Caco-2 (cell line): ENCODE data around the gene OPN1MW3. TPM values are rescaled to one million over a fixed set of nuclear protein-coding genes. Genes with fewer than 3 reads are reported as not detected.

Experiments used
- BruUV-seq: library from RNA; stranded (reverse); fragments of 400-500 nt; replicated peaks from 2 replicates; lab custom pipeline; 2021; lab: Mats Ljungman, UMichigan
- CTCF ChIA-PET: fragments of 300-600 bp; sonication (Branson Sonifier 250); formaldehyde crosslinking; loops from one replicate; lab custom pipeline; 2022; ENCODE audit warnings: antibody characterized with exemption; lab: Charles Lee
- POLR2A ChIA-PET: fragments of 300-600 bp; sonication (Branson Sonifier 250); formaldehyde crosslinking; loops from one replicate; lab custom pipeline; 2022; ENCODE audit warnings: antibody characterized with exemption; lab: Charles Lee
- DNase-seq, 2 experiments: peaks; one replicate each; pipeline versions ENCODE4 v3.0.0 to v3.0.0-alpha.2; 2020 to 2022
- H3K27me3 ChIP-seq: replicated peaks from 2 replicates; pipeline ENCODE4 v1.6.0; 2011; ENCODE audit warnings: low read length; ENCODE audit not compliant: control insufficient read depth, insufficient read depth
- H3K36me3 ChIP-seq: 2 replicates; pipeline ENCODE4 v1.5.1; 2011; ENCODE audit warnings: low read length; ENCODE audit not compliant: control insufficient read depth, insufficient read depth
- H3K4me1 ChIP-seq: fragments of 250-450 bp; sonication (Bioruptor Pico); 2 replicates; pipeline ENCODE4 v1.5.1; 2020; ENCODE audit warnings: mild to moderate bottlenecking
- H3K4me3 ChIP-seq: 2 replicates; pipeline ENCODE4 v1.5.1; 2011; ENCODE audit warnings: low read depth, mild to moderate bottlenecking, control low read depth, low read length
- H3K9me3 ChIP-seq: fragments of 250-450 bp; sonication (Bioruptor Pico); 2 replicates; pipeline ENCODE4 v1.5.1; 2020; ENCODE audit warnings: mild to moderate bottlenecking, moderate library complexity
- H3K27ac Mint-ChIP-seq: one replicate; pipeline ENCODE4 v1.8.0; 2022; ENCODE audit warnings: mixed read lengths; ENCODE audit not compliant: unreplicated experiment
- H3K27me3 Mint-ChIP-seq: one replicate; pipeline ENCODE4 v1.8.0; 2022; ENCODE audit warnings: mixed read lengths; ENCODE audit not compliant: insufficient read depth, unreplicated experiment
- H3K36me3 Mint-ChIP-seq: one replicate; pipeline ENCODE4 v1.8.0; 2022; ENCODE audit warnings: mild to moderate bottlenecking, mixed read lengths; ENCODE audit not compliant: insufficient read depth, unreplicated experiment
- H3K4me1 Mint-ChIP-seq: one replicate; pipeline ENCODE4 v1.8.0; 2022; ENCODE audit warnings: low read depth, mixed read lengths; ENCODE audit not compliant: unreplicated experiment
- H3K4me3 Mint-ChIP-seq: one replicate; pipeline ENCODE4 v1.8.0; 2022; ENCODE audit warnings: mild to moderate bottlenecking, moderate library complexity, mixed read lengths; ENCODE audit not compliant: unreplicated experiment
- H3K9me3 Mint-ChIP-seq: one replicate; pipeline ENCODE4 v1.8.0; 2022; ENCODE audit warnings: mixed read lengths; ENCODE audit not compliant: unreplicated experiment
- intact Hi-C: fragments of 100-400 bp; cut with micrococcal nuclease; formaldehyde crosslinking; loops from one replicate; pipeline ENCODE4 v1.10.0; 2022; ENCODE audit not compliant: unreplicated experiment
- total RNA-seq: library from RNA; stranded (reverse); gene quantifications from 2 replicates; pipeline ENCODE4 v1.2.3, GENCODE V29; 2022
- TF ChIP-seq, protein P1 (sequence below), 2 experiments: fragments of 200-600 bp in 1 of 2; IDR thresholded peaks; 1 replicate in 1 of 2; 2 replicates in 1 of 2; pipeline versions ENCODE4 v1.5.1 to v1.8.0; 2011 to 2022; ENCODE audit warnings: antibody characterized with exemption in 1 of 2, control low read depth in 1 of 2, inconsistent platforms in 1 of 2, low read depth in 1 of 2, low read length in 1 of 2, mild to moderate bottlenecking in 1 of 2, moderate library complexity in 1 of 2; ENCODE audit not compliant: insufficient read depth in 1 of 2, severe bottlenecking in 1 of 2, unreplicated experiment in 1 of 2

The OPN1MW3 gene
- total RNA-seq, 1 experiment from 2014 or later, result not detected

GRCh38 chrX:154312116-154312515 lies 54.7 kb downstream of the OPN1MW3 start:
- H3K4me3 Mint-ChIP-seq, result no peak overlapping the region
- H3K4me3 ChIP-seq, result no peak overlapping the region

GRCh38 chrX:154313147-154313546 lies 55.8 kb downstream of the OPN1MW3 start:
- Mint-ChIP-seq H3K36me3 (no peaks in the 10 kb centered on the region), H3K9me3 (no peaks in the 10 kb centered on the region), H3K27me3 (no peaks in the 10 kb centered on the region), H3K4me3 (no peak overlapping the region), H3K27ac (no peak overlapping the region), H3K4me1 (no peaks in the 10 kb centered on the region)
- no peaks in the 10 kb centered on the region for H3K9me3 ChIP-seq
- intact Hi-C loops, result no loop called here
- ChIA-PET POLR2A (no interaction called here), CTCF (no interaction called here)
- H3K36me3 ChIP-seq, result no peaks in the 10 kb centered on the region
- no peaks in the 10 kb centered on the region for H3K27me3 ChIP-seq
- TF ChIP-seq, protein P1, sequence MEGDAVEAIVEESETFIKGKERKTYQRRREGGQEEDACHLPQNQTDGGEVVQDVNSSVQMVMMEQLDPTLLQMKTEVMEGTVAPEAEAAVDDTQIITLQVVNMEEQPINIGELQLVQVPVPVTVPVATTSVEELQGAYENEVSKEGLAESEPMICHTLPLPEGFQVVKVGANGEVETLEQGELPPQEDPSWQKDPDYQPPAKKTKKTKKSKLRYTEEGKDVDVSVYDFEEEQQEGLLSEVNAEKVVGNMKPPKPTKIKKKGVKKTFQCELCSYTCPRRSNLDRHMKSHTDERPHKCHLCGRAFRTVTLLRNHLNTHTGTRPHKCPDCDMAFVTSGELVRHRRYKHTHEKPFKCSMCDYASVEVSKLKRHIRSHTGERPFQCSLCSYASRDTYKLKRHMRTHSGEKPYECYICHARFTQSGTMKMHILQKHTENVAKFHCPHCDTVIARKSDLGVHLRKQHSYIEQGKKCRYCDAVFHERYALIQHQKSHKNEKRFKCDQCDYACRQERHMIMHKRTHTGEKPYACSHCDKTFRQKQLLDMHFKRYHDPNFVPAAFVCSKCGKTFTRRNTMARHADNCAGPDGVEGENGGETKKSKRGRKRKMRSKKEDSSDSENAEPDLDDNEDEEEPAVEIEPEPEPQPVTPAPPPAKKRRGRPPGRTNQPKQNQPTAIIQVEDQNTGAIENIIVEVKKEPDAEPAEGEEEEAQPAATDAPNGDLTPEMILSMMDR (IDR thresholded peaks at IDR 0.05; ENCODE audit: insufficient read depth in 1 of 2, low read depth in 1 of 2, low read length in 1 of 2, severe bottlenecking in 1 of 2, unreplicated experiment in 1 of 2), result no peak
- DNase-seq, result no peak
- no peak overlapping the region for H3K4me3 ChIP-seq
- BruUV-seq, result no TSS peak
- no peaks in the 10 kb centered on the region for H3K4me1 ChIP-seq

More at GRCh38 chrX:154312116-154312515, 54.7 kb downstream of the OPN1MW3 start:
- no TSS peak for BruUV-seq
- Histone ChIP-seq H3K4me1 (no peaks in the 10 kb centered on the region), H3K36me3 (no peaks in the 10 kb centered on the region), H3K9me3 (no peaks in the 10 kb centered on the region), H3K27me3 (no peaks in the 10 kb centered on the region)
- POLR2A ChIA-PET, result no interaction called here
- TF ChIP-seq, protein P1 (IDR thresholded peaks at IDR 0.05; ENCODE audit: insufficient read depth in 1 of 2, low read depth in 1 of 2, low read length in 1 of 2, severe bottlenecking in 1 of 2, unreplicated experiment in 1 of 2), result no peak
- Mint-ChIP-seq H3K36me3 (no peaks in the 10 kb centered on the region), H3K27me3 (peaks cover 3% of the 10 kb centered on the region), H3K4me1 (no peaks in the 10 kb centered on the region), H3K27ac (no peak overlapping the region), H3K9me3 (no peaks in the 10 kb centered on the region)
- intact Hi-C loops, result no loop called here
- DNase-seq, result no peak
- CTCF ChIA-PET, result no interaction called here

DNA sequence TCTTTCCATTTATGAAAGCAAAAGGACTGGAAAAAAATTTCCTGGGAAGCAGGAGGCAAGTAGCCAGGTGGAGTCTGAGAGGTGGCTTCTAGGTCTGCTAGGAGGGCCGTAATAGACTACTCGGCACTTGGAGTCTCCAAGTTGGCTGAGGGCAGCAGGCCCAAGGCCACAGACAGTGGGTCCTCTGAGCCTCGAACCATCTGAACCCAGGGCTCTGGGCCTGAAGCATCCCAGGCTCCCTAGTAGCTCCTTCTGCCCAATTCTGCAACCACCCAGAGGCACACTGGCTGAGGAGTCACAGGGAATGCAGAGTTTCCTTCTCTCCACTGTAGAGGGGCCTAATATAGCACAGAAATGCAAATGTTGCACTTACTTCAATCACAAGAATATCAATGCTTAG lies 58.0 kb downstream of the OPN1MW3 start:
- DNase-seq, result no peak
- Mint-ChIP-seq H3K36me3 (no peaks in the 10 kb centered on the region), H3K27ac (no peak overlapping the region), H3K4me1 (no peaks in the 10 kb centered on the region), H3K9me3 (no peaks in the 10 kb centered on the region), H3K4me3 (no peak overlapping the region), H3K27me3 (peaks cover 7% of the 10 kb centered on the region)
- no peaks in the 10 kb centered on the region for H3K4me1 ChIP-seq
- no peaks in the 10 kb centered on the region for H3K27me3 ChIP-seq
- no peaks in the 10 kb centered on the region for H3K9me3 ChIP-seq
- no peaks in the 10 kb centered on the region for H3K36me3 ChIP-seq
- H3K4me3 ChIP-seq, result no peak overlapping the region
- BruUV-seq, result no TSS peak
- CTCF ChIA-PET, result no interaction called here
- intact Hi-C loops, result no loop called here
- POLR2A ChIA-PET, result no interaction called here
- TF ChIP-seq, protein P1 (IDR thresholded peaks at IDR 0.05; ENCODE audit: insufficient read depth in 1 of 2, low read depth in 1 of 2, low read length in 1 of 2, severe bottlenecking in 1 of 2, unreplicated experiment in 1 of 2), result no peak
